GM12801 (cell line): ENCODE data around the gene AKAP6.

Experiments used
- CTCF ChIP-seq: IDR thresholded peaks from one replicate; pipeline ENCODE4 v1.5.1; 2011; ENCODE audit warnings: control low read depth; ENCODE audit not compliant: insufficient read length; ENCODE audit errors: extremely low read depth

Gene AKAP6

GRCh38 chr14:32701475-32701874, 372.4 kb downstream of the AKAP6 start:
- no peak for TF ChIP-seq CTCF

- TF ChIP-seq CTCF, result no peak
Measured at GRCh38 chr14:32702088-32702487, 373.0 kb downstream of the AKAP6 start.

- TF ChIP-seq CTCF, result no peak
Measured at GRCh38 chr14:32702562-32702961, 373.5 kb downstream of the AKAP6 start.

- TF ChIP-seq CTCF, result no peak
Measured at GRCh38 chr14:32703183-32703621, 374.1 kb downstream of the AKAP6 start.

GRCh38 chr14:32706721-32707519, 377.8 kb downstream of the AKAP6 start:
- no peak for TF ChIP-seq CTCF

GRCh38 chr14:32707742-32708500, 378.8 kb downstream of the AKAP6 start:
- no peak for TF ChIP-seq CTCF

GRCh38 chr14:32709027-32709426, 379.9 kb downstream of the AKAP6 start:
- TF ChIP-seq CTCF, result no peak
